GM12878 (cell line): ENCODE measurements around the gene TRMU. TPM values are rescaled to one million over a fixed set of nuclear protein-coding genes. Genes with fewer than 3 reads are reported as not detected.

Experiments used
- ATAC-seq: fragments of 200-7000 bp; cut with Tn5 transposase; 3 replicates; pipeline ENCODE4 v1.9.1; 2020; ENCODE audit warnings: mild to moderate bottlenecking, moderate library complexity
- BruUV-seq: library from RNA; stranded (reverse); fragments of 400-500 nt; replicated peaks from 2 replicates; lab custom pipeline; 2021; lab: Mats Ljungman, UMichigan
- CTCF ChIA-PET: fragments of 300-600 bp; sonication (Branson Sonifier 250); formaldehyde crosslinking; extraction: SDS; loops from one replicate; lab custom pipeline; 2021; ENCODE audit warnings: inconsistent platforms; lab: Yijun Ruan, JAX
- POLR2A ChIA-PET: fragments of 350-600 bp; formaldehyde crosslinking; extraction: SDS; loops from one replicate; lab custom pipeline; 2021; ENCODE audit warnings: inconsistent platforms; lab: Charles Lee
- RAD21 ChIA-PET: fragments of 300-600 bp; sonication (Branson Sonifier 250); formaldehyde crosslinking; loops from one replicate; lab custom pipeline; 2023; ENCODE audit warnings: antibody characterized with exemption; ENCODE audit not compliant: unreplicated experiment; lab: Charles Lee
- SMC1A ChIA-PET: fragments of 300-600 bp; sonication (Branson Sonifier 250); formaldehyde crosslinking; loops from one replicate; lab custom pipeline; 2023; ENCODE audit not compliant: unreplicated experiment, uncharacterized antibody; lab: Charles Lee
- DNase-seq: peaks from one replicate; pipeline ENCODE4 v3.0.0-alpha.2; 2011; ENCODE audit warnings: low read depth, low spot score
- FAIRE-seq: peaks from 3 replicates; lab custom pipeline; 2011; peaks lifted over from hg19 to GRCh38; lab: Jason Lieb, UNC
- H2AFZ ChIP-seq: 2 replicates; pipeline ENCODE4 v1.6.0; 2011; ENCODE audit warnings: low read depth, low read length, control low read depth; ENCODE audit not compliant: control insufficient read depth
- H3K27ac ChIP-seq: 2 replicates; pipeline ENCODE4 v1.5.1; 2011; ENCODE audit warnings: control low read depth; ENCODE audit not compliant: control insufficient read depth, insufficient read depth
- H3K27me3 ChIP-seq, 2 experiments: replicated peaks in 1 of 2; 2 replicates each; pipeline versions ENCODE4 v1.6.0 to v1.6.1; 2011; ENCODE audit warnings: low read length in 1 of 2; ENCODE audit not compliant: control insufficient read depth in 2 of 2, insufficient read depth in 2 of 2
- H3K36me3 ChIP-seq, 2 experiments: 2 replicates each; pipeline ENCODE4 v1.5.1; 2011; ENCODE audit warnings: low read length in 1 of 2; ENCODE audit not compliant: control insufficient read depth in 2 of 2, insufficient read depth in 2 of 2
- H3K4me1 ChIP-seq: 2 replicates; pipeline ENCODE4 v1.6.1; 2011; ENCODE audit warnings: mild to moderate bottlenecking, low read length, moderate library complexity, mixed read lengths; ENCODE audit not compliant: control insufficient read depth, insufficient read depth
- H3K4me2 ChIP-seq: 2 replicates; pipeline ENCODE4 v1.6.0; 2011; ENCODE audit warnings: control low read depth; ENCODE audit not compliant: control insufficient read depth, insufficient read depth
- H3K4me3 ChIP-seq: fragments of 200-600 bp; sonication (generic); 2 replicates; pipeline ENCODE4 v1.5.1; 2016
- H3K79me2 ChIP-seq: 2 replicates; pipeline ENCODE4 v1.6.0; 2011; ENCODE audit warnings: low read length; ENCODE audit not compliant: control insufficient read depth, insufficient read depth
- H3K9ac ChIP-seq: 2 replicates; pipeline ENCODE4 v1.8.0; 2011; ENCODE audit warnings: low read length, control low read depth, mixed read lengths; ENCODE audit not compliant: control insufficient read depth, insufficient read depth
- H3K9me3 ChIP-seq: replicated peaks from 3 replicates; pipeline ENCODE4 v1.5.1; 2011; ENCODE audit warnings: mild to moderate bottlenecking, low read length; ENCODE audit not compliant: control insufficient read depth, insufficient read depth
- H4K20me1 ChIP-seq: 2 replicates; pipeline ENCODE4 v1.6.0; 2011; ENCODE audit not compliant: control insufficient read depth, insufficient read depth
- ATF3 ChIP-seq: IDR thresholded peaks from 2 replicates; pipeline ENCODE4 v1.6.1; 2011; ENCODE audit warnings: low read depth, mild to moderate bottlenecking, low read length, moderate library complexity, borderline replicate concordance; ENCODE audit errors: extremely low read depth
- CBFB ChIP-seq: IDR thresholded peaks from 2 replicates; pipeline ENCODE4 v1.6.1; 2016; ENCODE audit warnings: antibody characterized with exemption, low read depth
- CBX3 ChIP-seq: fragments of 200-600 bp; sonication (generic); IDR thresholded peaks from 2 replicates; pipeline ENCODE4 v1.6.1; 2016; ENCODE audit warnings: low read depth, borderline replicate concordance
- IKZF1 ChIP-seq: fragments of 450-650 bp; conservative IDR thresholded peaks from 2 replicates; pipeline ENCODE4 v1.6.1; 2017; ENCODE audit warnings: antibody characterized with exemption, mild to moderate bottlenecking
- MTA2 ChIP-seq: fragments of 450-650 bp; IDR thresholded peaks from 2 replicates; pipeline ENCODE4 v1.6.1; 2016; ENCODE audit warnings: low read depth, mild to moderate bottlenecking, moderate library complexity
- RAD51 ChIP-seq: fragments of 450-650 bp; IDR thresholded peaks from 2 replicates; pipeline ENCODE4 v1.6.1; 2016; ENCODE audit warnings: moderate library complexity, mild to moderate bottlenecking, inconsistent platforms
- SIX5 ChIP-seq: IDR thresholded peaks from 2 replicates; pipeline ENCODE4 v1.6.1; 2011; ENCODE audit warnings: mild to moderate bottlenecking, low read depth, low read length, moderate library complexity; ENCODE audit not compliant: severe bottlenecking
- STAT3 ChIP-seq: IDR thresholded peaks from 2 replicates; pipeline ENCODE4 v1.6.1; 2011; ENCODE audit warnings: low read depth, low read length, improper control_type of control experiment
- YBX1 ChIP-seq: fragments of 450-650 bp; IDR thresholded peaks from 2 replicates; pipeline ENCODE4 v1.6.1; 2016; ENCODE audit warnings: antibody characterized with exemption
- ZBTB4 ChIP-seq: fragments of 450-650 bp; formaldehyde crosslinking; IDR thresholded peaks from 2 replicates; pipeline ENCODE4 v1.4.0; 2022; ENCODE audit warnings: mild to moderate bottlenecking, moderate library complexity
- ZNF207 ChIP-seq: fragments of 450-650 bp; IDR thresholded peaks from 2 replicates; pipeline ENCODE4 v1.6.1; 2014; ENCODE audit warnings: antibody characterized with exemption, mild to moderate bottlenecking, borderline replicate concordance
- ZNF384 ChIP-seq: IDR thresholded peaks from 2 replicates; pipeline ENCODE4 v1.6.1; 2012; ENCODE audit warnings: low read depth, mild to moderate bottlenecking, low read length, improper control_type of control experiment, borderline replicate concordance
- WGBS: methylation state at CpG from one replicate; pipeline ENCODE4 v1.1.6; 2016; ENCODE audit warnings: low lambda C conversion rate; ENCODE audit not compliant: insufficient replicate concordance, insufficient coverage; ENCODE audit errors: missing lambda C conversion rate; 5-methylcytosine and 5-hydroxymethylcytosine counted together
- in situ Hi-C: fragments of 300-500 bp; cut with MboI; formaldehyde crosslinking; loops from 9 replicates; pipeline ENCODE4 v1.14.3; 2018; ENCODE audit warnings: mixed read lengths
- intact Hi-C: fragments of 100-400 bp; cut with micrococcal nuclease; formaldehyde crosslinking; loops from one replicate; pipeline ENCODE4 v1.14.2; 2022; ENCODE audit not compliant: unreplicated experiment
- polyA plus RNA-seq, 11 experiments: library from polyadenylated mRNA; depleted of rRNA in 4 of 11; unstranded in 6 of 11; stranded (reverse) in 5 of 11; fragments of >200 nt; fragmentation: Nextera tagmentation in 4 of 11; fragmentation: Illumina TruSeq in 1 of 11; extraction: Ambion mirVana in 4 of 11; extraction: Trizol in 1 of 11; gene quantifications; 1 replicate in 1 of 11; 2 replicates in 10 of 11; pipeline versions ENCODE4 v1.2.1 to v1.2.3, GENCODE V29; 2011 to 2016; ENCODE audit warnings: inconsistent platforms in 2 of 11, missing spikeins in 2 of 11, low read depth in 1 of 11
- total RNA-seq, 4 experiments: library from RNA; depleted of rRNA in 3 of 4; stranded (reverse); fragments of >200 nt in 3 of 4; fragmentation: Illumina TruSeq in 1 of 4; extraction: Trizol in 1 of 4; gene quantifications; 2 replicates each; pipeline versions ENCODE4 v1.2.1 to v1.2.3, GENCODE V29; 2013 to 2021

Gene TRMU
- total and polyA plus RNA-seq, 10 of the 15 experiments (the other 5 are each of a cell fraction or from before 2014, with no cell fraction given): 3.5 to 57.0 (median 44.0) TPM

GRCh38 chr22:46391486-46392136, 56.1 kb downstream of the TRMU start:
- no peaks in the 10 kb centered on the region for H4K20me1 ChIP-seq
- DNase-seq (no peak), ATAC-seq (no peak)
- POLR2A ChIA-PET: no interaction called here
- H3K9ac ChIP-seq: no peak overlapping the region
- no peaks in the 10 kb centered on the region for H3K79me2 ChIP-seq
- intact Hi-C loops: no loop called here
- H2AFZ ChIP-seq: no peak overlapping the region
- no peaks in the 10 kb centered on the region for H3K9me3 ChIP-seq
- no peaks in the 10 kb centered on the region for H3K36me3 ChIP-seq
- H3K27ac ChIP-seq: no peak overlapping the region
- in situ Hi-C loops: no loop called here
- RAD21 ChIA-PET: interaction anchor here (0.9 kb wide), 1 partner anchor 24 kb away, joined by 3 read pairs; no protein-coding TSS in a partner anchor
- TF ChIP-seq YBX1 (no peak), ZBTB4 (CRISPR knock-in tag) (no peak), RAD51 (no peak), ZNF207 (no peak), ATF3 (no peak), SIX5 (no peak), CBFB (no peak), IKZF1 (no peak), ZNF384 (no peak), STAT3 (no peak), MTA2 (no peak), CBX3 (no peak)
- TF ChIP-seq, all 136 proteins: peak for 0
- BruUV-seq: no TSS peak
- FAIRE-seq: no peak
- Histone ChIP-seq H3K27me3 (no peaks in the 10 kb centered on the region; a peak in 1 of 4 replicates), H3K4me3 (no peak overlapping the region), H3K4me1 (no peaks in the 10 kb centered on the region), H3K4me2 (no peak overlapping the region)
- 57% methylated on average over 36 of the region's 36 CpGs for WGBS
- ChIA-PET CTCF (interaction anchor here (0.7 to 2.4 kb wide), 2 partner anchors 24 to 315 kb away, joined by 3 to 9 read pairs; no protein-coding TSS in a partner anchor), SMC1A (interaction anchor here (0.7 to 0.9 kb wide), 2 partner anchors 11 to 270 kb away, joined by 3 read pairs; no protein-coding TSS in a partner anchor)
